Measurements from ENCODE around the gene TNFRSF19.

Gene TNFRSF19

DNA sequence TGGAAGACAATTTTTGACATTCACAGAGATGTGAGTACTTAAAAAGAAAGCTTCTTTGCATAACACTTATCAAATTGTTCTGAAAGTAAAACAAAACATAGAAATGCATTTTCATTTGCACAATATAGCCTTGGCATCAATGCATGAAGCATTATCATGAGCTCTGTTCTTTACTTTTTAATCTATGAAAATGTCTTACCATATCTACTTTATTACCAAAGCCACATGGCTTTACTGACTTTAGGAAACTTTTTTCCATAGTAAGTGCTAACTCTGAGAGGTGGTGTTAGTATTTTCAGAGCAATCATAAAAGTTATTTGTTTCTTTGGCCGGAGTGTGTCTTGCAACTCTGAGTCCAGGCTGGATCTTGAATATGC is 10.5 kb downstream of the TNFRSF19 start:
- TF ChIP-seq, protein P1, sequence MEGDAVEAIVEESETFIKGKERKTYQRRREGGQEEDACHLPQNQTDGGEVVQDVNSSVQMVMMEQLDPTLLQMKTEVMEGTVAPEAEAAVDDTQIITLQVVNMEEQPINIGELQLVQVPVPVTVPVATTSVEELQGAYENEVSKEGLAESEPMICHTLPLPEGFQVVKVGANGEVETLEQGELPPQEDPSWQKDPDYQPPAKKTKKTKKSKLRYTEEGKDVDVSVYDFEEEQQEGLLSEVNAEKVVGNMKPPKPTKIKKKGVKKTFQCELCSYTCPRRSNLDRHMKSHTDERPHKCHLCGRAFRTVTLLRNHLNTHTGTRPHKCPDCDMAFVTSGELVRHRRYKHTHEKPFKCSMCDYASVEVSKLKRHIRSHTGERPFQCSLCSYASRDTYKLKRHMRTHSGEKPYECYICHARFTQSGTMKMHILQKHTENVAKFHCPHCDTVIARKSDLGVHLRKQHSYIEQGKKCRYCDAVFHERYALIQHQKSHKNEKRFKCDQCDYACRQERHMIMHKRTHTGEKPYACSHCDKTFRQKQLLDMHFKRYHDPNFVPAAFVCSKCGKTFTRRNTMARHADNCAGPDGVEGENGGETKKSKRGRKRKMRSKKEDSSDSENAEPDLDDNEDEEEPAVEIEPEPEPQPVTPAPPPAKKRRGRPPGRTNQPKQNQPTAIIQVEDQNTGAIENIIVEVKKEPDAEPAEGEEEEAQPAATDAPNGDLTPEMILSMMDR (IDR thresholded peaks at IDR 0.05; ENCODE audit: insufficient read depth, low read length, missing control alignments) = no peak
- CTCF ChIA-PET = interaction anchor here (1.0 to 2.4 kb wide), 4 partner anchors 10 to 292 kb away, joined by 3 to 10 read pairs (median 5); no protein-coding TSS in a partner anchor
- POLR2A ChIA-PET = no interaction called here
- H3K4me3 ChIP-seq (ENCODE audit: low read depth, low read length) = peak overlapping the region; percentile 88
- no peak for DNase-seq (ENCODE audit: low read depth, low spot score)

DNA sequence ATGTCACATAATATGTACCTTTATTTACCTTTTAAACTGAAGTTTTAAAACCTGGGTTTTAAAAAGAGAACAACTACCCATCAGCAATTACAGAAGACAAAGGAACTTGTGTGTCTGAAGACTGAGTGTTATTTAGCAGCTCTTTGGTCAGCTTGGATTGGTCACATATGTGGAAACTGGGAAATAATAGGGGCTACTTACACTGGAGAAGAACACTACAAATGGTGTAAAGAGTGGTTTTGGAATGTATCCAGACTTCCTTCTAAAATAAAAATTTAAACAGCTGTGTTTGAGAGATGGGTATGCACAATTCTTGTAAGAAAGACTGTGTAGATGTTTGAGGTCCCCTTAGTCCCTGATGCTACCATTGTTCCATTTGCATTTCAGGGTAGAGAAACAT is 13.3 kb downstream of the TNFRSF19 start:
- CTCF ChIA-PET = no interaction called here
- no peak for DNase-seq (ENCODE audit: low read depth, low spot score)
- no peak overlapping the region for H3K4me3 ChIP-seq (ENCODE audit: low read depth, low read length)
- TF ChIP-seq, protein P1 (IDR thresholded peaks at IDR 0.05; ENCODE audit: insufficient read depth, low read length, missing control alignments) = no peak
- POLR2A ChIA-PET = no interaction called here

DNA sequence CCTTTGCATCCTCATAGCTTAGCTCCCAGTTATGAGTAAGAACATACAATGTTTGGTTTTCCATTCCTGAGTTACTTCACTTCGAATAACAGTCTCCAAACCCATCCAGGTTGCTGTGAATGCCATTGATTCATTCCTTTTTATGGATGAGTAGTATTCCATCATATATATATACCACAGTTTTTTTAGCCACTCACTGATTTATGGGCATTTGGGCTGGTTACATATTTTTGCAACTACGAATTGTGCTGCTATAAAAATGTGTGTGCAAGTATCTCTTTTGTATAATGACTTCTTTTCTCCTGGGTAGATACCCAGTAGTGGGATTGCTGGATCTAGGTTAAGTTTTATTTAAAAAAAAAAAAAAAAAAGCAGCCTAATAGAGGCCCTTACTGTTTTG is 14.1 kb downstream of the TNFRSF19 start:
- CTCF ChIA-PET = no interaction called here
- no peak overlapping the region for H3K4me3 ChIP-seq (ENCODE audit: low read depth, low read length)
- TF ChIP-seq, protein P1 (IDR thresholded peaks at IDR 0.05; ENCODE audit: insufficient read depth, low read length, missing control alignments) = no peak
- DNase-seq (ENCODE audit: low read depth, low spot score) = no peak
- POLR2A ChIA-PET = no interaction called here

DNA sequence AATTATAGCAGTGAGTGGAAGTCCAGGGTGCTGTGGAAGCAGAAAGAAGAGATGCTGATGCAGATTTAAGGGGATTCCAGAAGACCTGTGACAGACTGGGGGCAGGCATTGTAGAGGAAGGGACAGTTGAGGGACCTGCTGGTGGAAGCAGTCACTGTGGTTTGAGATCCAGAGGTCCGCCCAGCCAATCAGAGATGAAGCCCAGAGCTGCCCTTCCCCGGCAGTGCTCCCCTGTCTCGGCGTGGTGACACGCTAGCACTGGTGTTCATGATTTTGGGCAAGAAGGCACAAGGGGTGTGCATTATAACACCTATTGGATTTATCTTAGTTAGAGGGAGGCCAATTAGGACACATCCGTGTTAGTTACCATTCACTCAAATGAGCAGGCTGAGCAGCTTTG is 16.1 kb downstream of the TNFRSF19 start:
- CTCF ChIA-PET = no interaction called here
- DNase-seq (ENCODE audit: low read depth, low spot score) = no peak
- TF ChIP-seq, protein P1 (IDR thresholded peaks at IDR 0.05; ENCODE audit: insufficient read depth, low read length, missing control alignments) = no peak
- H3K4me3 ChIP-seq (ENCODE audit: low read depth, low read length) = no peak overlapping the region
- POLR2A ChIA-PET = no interaction called here

DNA sequence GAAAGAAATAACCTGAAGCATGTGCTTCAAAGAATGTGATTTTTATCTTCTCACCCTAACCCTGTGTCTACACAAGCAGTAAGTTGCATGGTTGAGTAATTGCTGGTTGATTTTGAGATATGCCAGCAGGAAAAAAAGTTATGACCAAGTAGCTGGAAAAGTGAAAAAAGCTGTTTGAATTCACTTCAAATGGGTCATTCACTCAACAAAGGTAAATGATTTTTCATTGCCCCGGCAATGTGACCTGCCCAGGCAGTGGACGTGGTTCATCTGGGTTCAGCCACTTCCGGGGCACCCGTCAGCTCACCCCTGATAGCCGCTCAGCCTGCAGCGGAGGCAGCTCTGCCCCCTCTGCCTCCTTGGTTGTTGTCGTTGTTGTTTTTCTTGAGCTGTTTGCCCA is 18.5 kb downstream of the TNFRSF19 start:
- TF ChIP-seq, protein P1 (IDR thresholded peaks at IDR 0.05; ENCODE audit: insufficient read depth, low read length, missing control alignments) = no peak
- ChIA-PET CTCF (interaction anchor here (1.7 kb wide), 1 partner anchor 122 kb away, joined by 3 read pairs; no protein-coding TSS in a partner anchor), POLR2A (no interaction called here)
- no peak for DNase-seq (ENCODE audit: low read depth, low spot score)
- H3K4me3 ChIP-seq (ENCODE audit: low read depth, low read length) = no peak overlapping the region

DNA sequence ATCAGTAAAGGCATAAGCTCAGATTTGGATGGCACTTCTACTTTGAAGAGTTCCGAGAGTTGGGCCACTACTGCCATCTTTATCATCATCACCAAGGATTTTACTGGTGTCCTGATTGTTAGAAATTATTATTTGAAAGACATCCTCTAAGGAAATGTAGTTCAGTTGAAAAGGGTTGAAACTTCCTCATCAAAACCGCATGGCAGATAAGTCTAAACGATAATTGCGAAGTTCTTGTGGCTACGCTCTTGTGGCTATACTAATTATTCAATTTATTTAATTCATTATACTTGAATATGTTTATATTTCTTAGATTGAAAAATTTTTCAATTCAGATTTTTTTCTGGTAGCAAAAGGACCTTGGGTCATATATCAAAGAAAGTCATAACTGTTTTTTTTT is 22.4 kb downstream of the TNFRSF19 start:
- ChIA-PET POLR2A (no interaction called here), CTCF (no interaction called here)
- no peak overlapping the region for H3K4me3 ChIP-seq (ENCODE audit: low read depth, low read length)
- DNase-seq (ENCODE audit: low read depth, low spot score) = no peak
- TF ChIP-seq, protein P1 (IDR thresholded peaks at IDR 0.05; ENCODE audit: insufficient read depth, low read length, missing control alignments) = no peak

Data from AG04449 (cell line).